Stomach smooth muscle (tissue), 2 donors: ENCODE measurements around the gene TFDP1.
A peak's percentile ranks its signal among the peaks of the same experiment; 100 is the strongest.

ENCODE experiments used
- H3K27ac ChIP-seq: one replicate; pipeline ENCODE4 v1.7.0; 2013; ENCODE audit warnings: mild to moderate bottlenecking, low read length, inconsistent platforms
- H3K27me3 ChIP-seq, 2 donors: one replicate each; pipeline ENCODE4 v1.7.0; 2013; ENCODE audit warnings: low read length in 2 of 2; ENCODE audit not compliant: insufficient read depth in 2 of 2, control insufficient read depth in 1 of 2
- H3K36me3 ChIP-seq, 2 donors: one replicate each; pipeline ENCODE4 v1.7.0; 2013; ENCODE audit warnings: low read length in 2 of 2; ENCODE audit not compliant: control insufficient read depth in 2 of 2, insufficient read depth in 2 of 2
- H3K4me1 ChIP-seq: one replicate; pipeline ENCODE4 v1.7.0; 2013; ENCODE audit warnings: low read length; ENCODE audit not compliant: control insufficient read depth, insufficient read depth
- H3K4me3 ChIP-seq, 2 donors: one replicate each; pipeline ENCODE4 v1.7.0; 2013; ENCODE audit warnings: low read length in 2 of 2
- H3K9ac ChIP-seq, 2 donors: one replicate each; pipeline ENCODE4 v1.7.0; 2013; ENCODE audit warnings: low read length in 2 of 2, mild to moderate bottlenecking in 1 of 2
- H3K9me3 ChIP-seq, 2 donors: one replicate each; pipeline ENCODE4 v1.7.0; 2013; ENCODE audit warnings: low read length in 2 of 2; ENCODE audit not compliant: control insufficient read depth in 2 of 2
- donor health status: healthy.
- donor health status: Pancreatic carcinoma.

TFDP1 gene

DNA sequence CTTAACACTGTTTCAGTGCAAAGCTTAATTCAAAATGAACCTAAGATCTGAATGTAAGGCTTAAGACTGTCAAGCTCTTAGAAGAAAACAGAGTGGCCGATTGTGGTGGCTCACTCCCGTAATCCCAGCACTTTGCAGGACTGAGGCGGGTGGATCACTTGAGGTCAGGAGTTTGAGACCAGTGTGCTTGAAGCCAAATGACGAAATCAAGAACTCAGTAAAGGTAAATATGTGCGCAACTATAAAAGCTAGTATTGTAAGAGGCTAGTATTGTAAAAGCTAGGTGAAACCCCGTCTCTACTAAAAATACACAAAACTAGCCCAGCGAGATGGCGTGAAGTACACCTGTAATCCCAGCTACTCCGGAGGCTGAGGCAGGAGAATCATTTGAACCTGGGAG lies 60.8 kb downstream of the TFDP1 start:
- Histone ChIP-seq H3K27ac (no peak overlapping the region), H3K4me1 (peaks cover 10% of the 10 kb centered on the region), H3K27me3 (no peaks in the 10 kb centered on the region), H3K9ac (no peak overlapping the region), H3K36me3 (peaks cover 0 to 3% of the 10 kb centered on the region in 2 donors), H3K4me3 (no peak overlapping the region), H3K9me3 (no peaks in the 10 kb centered on the region)

DNA sequence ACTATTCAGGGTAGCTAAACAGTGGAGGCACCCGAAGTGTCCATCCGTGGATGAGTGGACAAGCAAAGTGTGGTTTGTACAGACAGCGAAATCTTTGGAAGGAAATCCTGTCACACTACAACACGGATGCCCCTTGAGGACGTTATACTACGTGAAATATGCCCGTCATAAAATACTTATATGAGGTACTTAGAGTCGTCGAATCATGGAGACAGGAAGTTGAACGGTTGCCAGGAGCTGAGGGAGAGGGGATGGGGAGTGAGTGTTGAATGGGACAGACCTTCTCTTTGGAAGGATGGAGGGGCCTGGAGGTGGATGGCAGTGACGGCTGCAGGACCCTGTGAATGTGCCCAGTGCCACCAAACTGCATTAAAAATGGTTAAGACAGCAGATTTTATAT lies 61.8 kb downstream of the TFDP1 start:
- H3K36me3 ChIP-seq, result peaks cover 0 to 2% of the 10 kb centered on the region in 2 donors
- no peaks in the 10 kb centered on the region for H3K27me3 ChIP-seq
- no peak overlapping the region for H3K9ac ChIP-seq
- no peak overlapping the region for H3K4me3 ChIP-seq
- peaks cover 12% of the 10 kb centered on the region for H3K4me1 ChIP-seq
- H3K27ac ChIP-seq, result no peak overlapping the region
- no peaks in the 10 kb centered on the region for H3K9me3 ChIP-seq

DNA sequence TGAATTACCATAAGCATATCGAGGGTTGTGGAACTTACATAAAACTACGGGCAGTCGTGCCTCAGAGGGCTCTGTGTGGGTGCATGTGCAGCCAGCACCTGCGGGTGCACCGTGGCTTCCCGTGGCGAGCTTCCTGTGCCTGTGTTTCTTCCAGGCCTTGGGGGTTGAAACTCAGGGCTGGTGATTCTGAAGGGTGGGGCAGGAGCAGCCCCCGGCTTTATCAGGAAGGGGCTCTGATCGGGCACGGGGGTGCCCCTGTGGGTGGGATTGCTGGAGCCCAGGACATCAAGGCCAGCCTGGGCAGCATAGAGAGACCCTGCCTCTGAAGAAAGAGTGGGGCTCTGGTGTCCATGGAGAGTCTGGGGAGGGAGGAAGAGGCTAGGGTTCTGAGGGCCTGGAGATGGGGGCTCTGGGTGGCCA lies 62.4 kb downstream of the TFDP1 start:
- H3K27ac ChIP-seq, result peak overlapping the region; percentile 55
- no peak overlapping the region for H3K9ac ChIP-seq

DNA sequence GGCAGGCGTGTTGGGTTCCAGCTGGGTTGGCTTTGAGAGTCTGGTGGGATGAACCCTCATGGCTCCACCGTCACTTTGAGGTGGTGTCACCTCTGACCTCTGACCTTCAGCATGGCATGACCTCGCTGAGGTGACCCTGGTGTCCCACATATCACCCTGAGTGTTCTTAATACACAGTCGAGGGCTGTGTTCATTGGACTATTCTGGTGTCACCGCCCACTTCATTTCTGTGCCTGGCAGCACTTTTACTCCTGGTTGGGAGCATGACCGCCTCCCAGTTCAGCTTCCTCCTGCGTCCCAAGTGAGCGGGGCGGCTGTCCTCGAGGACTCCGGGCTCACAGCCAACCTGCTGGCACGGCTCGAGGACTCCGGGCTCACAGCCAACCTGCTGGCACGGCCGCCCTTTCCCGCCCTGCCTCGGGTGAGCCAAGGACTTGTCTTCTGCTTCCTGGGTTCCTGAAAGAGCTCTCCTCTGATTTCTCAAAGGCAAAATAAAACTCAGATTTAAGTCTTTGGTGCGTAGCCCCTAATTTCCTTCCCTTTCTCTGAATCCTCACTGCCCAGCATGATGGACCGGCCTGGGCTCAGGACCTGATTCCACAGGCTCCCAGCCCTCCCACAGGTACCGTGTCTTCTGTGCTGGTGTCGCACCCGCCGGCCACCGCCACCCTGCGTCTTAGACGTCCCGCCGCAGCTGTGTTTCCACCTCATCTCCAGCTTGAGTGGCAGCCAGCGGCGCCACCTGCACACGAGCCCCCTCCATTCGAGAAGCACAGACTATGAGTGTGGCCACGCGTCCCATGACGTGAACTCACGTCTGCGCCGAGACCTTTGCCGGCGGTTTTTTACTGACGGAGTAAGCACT lies 63.0 kb downstream of the TFDP1 start:
- H3K27ac ChIP-seq, result peak overlapping the region; percentile 55
- no peaks in the 10 kb centered on the region for H3K9me3 ChIP-seq
- H3K4me1 ChIP-seq, result peaks cover 13% of the 10 kb centered on the region
- H3K9ac ChIP-seq, result no peak overlapping the region
- no peak overlapping the region for H3K4me3 ChIP-seq
- no peaks in the 10 kb centered on the region for H3K27me3 ChIP-seq
- no peaks in the 10 kb centered on the region for H3K36me3 ChIP-seq

More for the DNA sequence above, 62.4 kb downstream of the TFDP1 start:
- Histone ChIP-seq H3K27me3 (no peaks in the 10 kb centered on the region), H3K4me3 (no peak overlapping the region), H3K9me3 (no peaks in the 10 kb centered on the region), H3K4me1 (peaks cover 13% of the 10 kb centered on the region), H3K36me3 (no peaks in the 10 kb centered on the region)

DNA sequence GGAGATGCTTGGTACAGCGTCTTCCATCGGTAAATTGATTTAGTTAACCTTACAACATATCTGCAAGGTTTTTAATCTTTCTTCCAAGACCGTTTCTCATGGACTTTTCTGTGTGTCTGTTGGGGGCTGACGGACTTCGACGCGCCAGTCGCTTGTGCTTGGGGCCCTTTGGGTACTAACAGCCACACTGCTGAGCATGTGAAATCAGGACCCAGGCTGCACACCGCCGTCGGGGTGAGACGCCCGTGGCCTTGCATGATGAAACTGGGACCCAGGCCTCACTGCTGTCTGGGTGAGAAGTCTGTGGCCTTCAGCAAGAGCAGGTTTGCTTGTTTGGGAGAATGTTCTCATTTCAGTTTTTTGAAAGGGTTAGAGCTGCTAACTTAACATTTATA lies 63.7 kb downstream of the TFDP1 start:
- no peak overlapping the region for H3K9ac ChIP-seq
- no peak overlapping the region for H3K27ac ChIP-seq
- H3K36me3 ChIP-seq, result no peaks in the 10 kb centered on the region
- no peaks in the 10 kb centered on the region for H3K27me3 ChIP-seq
- H3K4me3 ChIP-seq, result no peak overlapping the region
- H3K9me3 ChIP-seq, result no peaks in the 10 kb centered on the region
- peaks cover 13% of the 10 kb centered on the region for H3K4me1 ChIP-seq

DNA sequence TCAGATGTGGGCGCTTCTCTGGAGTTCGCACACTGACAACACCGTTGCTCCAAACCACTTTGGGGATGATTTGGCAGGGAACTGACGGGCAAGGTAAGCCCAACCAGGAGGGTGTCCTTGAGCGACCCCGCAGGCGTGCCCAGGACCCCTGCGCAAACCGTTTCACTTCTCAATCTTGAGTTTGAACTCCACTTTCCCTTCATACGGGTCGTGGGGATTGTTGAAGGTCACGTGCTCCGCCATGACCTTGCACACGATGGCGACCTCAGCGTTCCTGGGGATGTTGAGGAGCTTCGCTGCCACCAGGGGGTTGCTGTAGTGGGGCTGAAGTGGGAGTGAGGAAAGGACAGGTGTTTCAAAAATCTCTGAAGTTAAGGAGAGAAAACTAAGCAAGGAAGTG lies 64.7 kb downstream of the TFDP1 start:
- Histone ChIP-seq H3K27me3 (no peaks in the 10 kb centered on the region), H3K9me3 (no peaks in the 10 kb centered on the region), H3K36me3 (no peaks in the 10 kb centered on the region), H3K4me3 (no peak overlapping the region), H3K27ac (no peak overlapping the region), H3K9ac (no peak overlapping the region), H3K4me1 (peaks cover 13% of the 10 kb centered on the region)

DNA sequence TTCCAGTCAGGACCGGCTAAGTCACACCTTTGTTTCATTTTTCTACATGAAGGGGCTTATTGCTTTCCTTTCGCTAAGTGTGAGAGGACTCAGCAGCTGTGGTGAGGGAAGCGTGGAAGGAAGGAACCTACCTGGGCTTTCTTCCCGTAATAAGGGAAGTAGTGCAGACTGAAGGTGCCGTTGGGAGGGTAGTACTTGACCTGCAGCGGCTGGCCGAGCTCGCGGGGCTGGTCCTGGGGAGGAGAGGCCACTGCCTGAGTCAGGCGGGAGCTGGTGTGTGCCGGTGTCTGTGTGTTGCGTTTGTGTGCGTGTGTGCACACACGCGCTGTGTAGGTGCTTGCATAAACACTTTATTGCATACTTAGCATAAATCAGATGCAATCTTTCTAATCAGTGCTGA lies 65.7 kb downstream of the TFDP1 start:
- Histone ChIP-seq H3K36me3 (no peaks in the 10 kb centered on the region), H3K9ac (no peak overlapping the region), H3K27ac (no peak overlapping the region), H3K9me3 (no peaks in the 10 kb centered on the region), H3K27me3 (no peaks in the 10 kb centered on the region), H3K4me3 (no peak overlapping the region), H3K4me1 (peaks cover 13% of the 10 kb centered on the region)

DNA sequence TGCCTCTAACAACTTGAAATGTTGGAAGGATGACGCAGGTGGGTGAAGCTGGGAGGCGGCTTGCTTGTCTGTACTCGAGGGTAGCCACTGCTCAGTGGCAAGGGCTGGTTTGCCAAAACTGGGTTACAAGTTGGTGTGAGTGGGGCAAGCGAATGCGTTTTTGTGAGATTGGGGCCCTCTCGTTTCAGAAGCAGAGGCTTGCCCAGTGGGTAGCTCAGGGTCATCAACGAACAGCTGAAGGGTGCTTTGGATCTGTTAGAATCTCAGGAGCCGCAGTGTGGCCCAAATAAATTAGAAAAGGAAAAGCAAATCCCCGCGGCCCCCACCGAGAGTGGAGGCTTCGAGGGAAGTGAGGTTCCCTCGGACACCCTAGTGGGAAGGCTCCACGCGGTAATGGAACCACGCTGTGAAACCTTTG lies 66.2 kb downstream of the TFDP1 start:
- H3K9me3 ChIP-seq, result no peaks in the 10 kb centered on the region
- no peak overlapping the region for H3K27ac ChIP-seq
- H3K4me3 ChIP-seq, result no peak overlapping the region
- H3K4me1 ChIP-seq, result peaks cover 13% of the 10 kb centered on the region
- no peak overlapping the region for H3K9ac ChIP-seq
- H3K27me3 ChIP-seq, result no peaks in the 10 kb centered on the region
- no peaks in the 10 kb centered on the region for H3K36me3 ChIP-seq

DNA sequence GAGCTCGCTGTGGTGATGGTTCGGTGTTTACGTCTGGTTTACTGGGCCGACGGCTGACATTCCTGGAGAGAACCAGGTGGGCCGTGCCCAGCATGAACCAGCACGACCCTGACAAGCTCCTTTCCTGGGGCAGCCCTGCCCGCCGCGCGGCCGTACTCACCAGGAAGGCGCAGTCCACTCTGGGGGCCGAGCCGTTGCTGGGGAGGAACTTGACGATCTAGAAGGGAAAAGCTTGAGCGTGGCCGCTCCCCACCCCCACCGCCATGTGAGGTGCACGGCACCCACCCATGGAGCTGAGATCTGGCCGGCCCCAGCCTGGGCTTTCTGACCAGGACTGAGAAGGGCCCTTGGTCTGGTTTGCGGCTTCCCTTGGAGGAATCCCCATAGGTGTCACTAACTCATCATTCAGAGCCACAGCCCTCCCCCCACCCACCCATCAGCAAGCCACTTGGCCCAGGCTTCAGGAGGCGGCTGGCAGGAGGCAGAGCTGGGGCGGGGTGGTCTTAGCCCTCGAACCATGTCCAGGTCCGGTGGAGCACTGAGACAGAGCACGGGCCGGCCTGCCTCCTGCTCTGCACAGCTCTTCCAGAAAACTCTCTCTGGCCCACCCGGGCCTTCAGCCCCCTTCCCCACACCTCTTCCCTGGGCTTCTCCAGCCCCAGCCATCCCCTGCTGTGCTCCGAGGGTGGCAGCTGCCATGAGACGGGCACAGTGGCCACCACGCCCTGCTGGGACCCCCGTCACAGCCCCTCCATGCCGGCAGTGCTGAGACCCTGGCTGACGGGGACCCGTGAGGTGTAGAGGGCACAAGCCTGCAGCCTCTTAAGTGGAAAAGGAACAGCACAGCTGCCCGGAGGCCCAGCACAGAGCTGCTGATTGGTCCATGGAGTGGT lies 67.2 kb downstream of the TFDP1 start:
- Histone ChIP-seq H3K4me3 (no peak overlapping the region), H3K4me1 (peaks cover 13% of the 10 kb centered on the region), H3K36me3 (no peaks in the 10 kb centered on the region), H3K27ac (no peak overlapping the region), H3K9ac (no peak overlapping the region), H3K9me3 (no peaks in the 10 kb centered on the region), H3K27me3 (no peaks in the 10 kb centered on the region)

DNA sequence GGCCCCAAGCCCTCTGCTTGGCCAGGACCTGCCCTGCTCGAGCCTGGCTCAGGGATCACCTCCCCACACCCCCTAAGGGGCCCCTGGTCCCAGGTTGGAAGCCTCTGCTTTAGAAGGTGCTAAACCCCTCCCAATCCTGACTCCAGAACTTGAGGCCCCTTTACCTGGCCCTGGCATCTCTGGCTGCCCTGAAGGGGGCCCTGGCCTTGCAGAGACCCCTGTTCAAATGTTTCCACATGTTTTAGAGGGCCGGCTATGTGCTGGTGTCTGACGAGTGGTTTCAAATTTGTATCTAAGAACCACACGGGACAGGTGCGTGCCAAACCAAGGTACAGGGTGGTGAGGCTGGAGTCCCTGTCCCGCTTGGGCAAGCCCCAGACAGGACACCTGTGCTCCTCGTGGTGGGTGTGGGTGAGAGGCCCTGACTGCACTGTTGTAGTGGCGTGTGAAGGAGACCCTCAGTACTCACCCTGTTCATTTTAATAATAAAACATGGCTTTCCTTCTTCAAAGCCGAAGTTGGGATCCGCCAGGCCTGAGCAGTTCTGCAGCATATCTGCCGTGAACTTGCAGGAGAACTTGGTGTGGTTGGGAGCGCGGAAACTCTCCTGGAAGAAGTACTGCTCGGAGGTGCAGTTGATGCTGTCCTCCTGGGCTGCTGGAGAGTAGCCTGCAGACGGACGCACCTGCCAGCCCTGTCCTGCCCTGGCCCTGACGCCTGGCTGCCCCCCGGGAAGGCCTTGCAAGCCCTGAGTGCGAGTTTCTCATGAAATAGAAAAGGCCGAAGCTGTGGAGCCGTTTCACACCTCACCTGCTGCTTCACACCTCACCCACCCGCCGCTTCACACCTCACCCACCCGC lies 68.1 kb downstream of the TFDP1 start:
- Histone ChIP-seq H3K27ac (no peak overlapping the region), H3K4me3 (no peak overlapping the region), H3K9me3 (no peaks in the 10 kb centered on the region), H3K9ac (no peak overlapping the region), H3K4me1 (peaks cover 6% of the 10 kb centered on the region), H3K36me3 (no peaks in the 10 kb centered on the region), H3K27me3 (no peaks in the 10 kb centered on the region)
